Vagina (tissue), 2 donors: ENCODE measurements around the gene BASP1. TPM values are rescaled to one million over a fixed set of nuclear protein-coding genes. Genes with fewer than 3 reads are reported as not detected.
"Not testable (repeated sequence)": the region's sequence is repeated elsewhere in the genome, so short reads cannot be mapped to it uniquely, and the experiment has no call there.

Experiments
- DNase-seq, 2 donors: peaks; one replicate each; pipeline ENCODE4 v3.0.0-alpha.2; 2017; ENCODE audit errors: extremely low spot score in 2 of 2
- H3K27ac ChIP-seq: fragments of 200-600 bp; sonication (generic); one replicate; pipeline ENCODE4 v1.5.1; 2019
- H3K27me3 ChIP-seq: fragments of 200-600 bp; sonication (generic); one replicate; pipeline ENCODE4 v1.5.1; 2019
- H3K36me3 ChIP-seq, 2 donors: fragments of 200-600 bp; sonication (generic); one replicate each; pipeline ENCODE4 v1.5.1; 2017 to 2019
- H3K4me1 ChIP-seq: fragments of 200-600 bp; sonication (generic); one replicate; pipeline ENCODE4 v1.5.1; 2019
- H3K4me3 ChIP-seq, 2 donors: fragments of 200-600 bp; sonication (generic); 1 replicate in 1 of 2; 2 replicates in 1 of 2; pipeline ENCODE4 v1.5.1; 2016 to 2019
- H3K9me3 ChIP-seq: fragments of 200-600 bp; sonication (generic); one replicate; pipeline ENCODE4 v1.5.1; 2019
- POLR2A ChIP-seq, 2 donors: fragments of 450-650 bp; IDR thresholded peaks; one replicate each; pipeline ENCODE4 v1.6.1; 2017; ENCODE audit warnings: antibody characterized with exemption in 2 of 2, mild to moderate bottlenecking in 2 of 2, moderate library complexity in 2 of 2
- POLR2AphosphoS5 ChIP-seq, 2 donors: sonication (generic); formaldehyde crosslinking; IDR thresholded peaks; one replicate each; pipeline ENCODE4 v1.9.0; 2017; ENCODE audit warnings: antibody characterized with exemption in 2 of 2, mild to moderate bottlenecking in 2 of 2, low read depth in 1 of 2; ENCODE audit not compliant: insufficient read depth in 1 of 2
- intact Hi-C: fragments of 100-400 bp; cut with DNase I; formaldehyde crosslinking; loops from one replicate; pipeline ENCODE4 v1.15.1; 2023
- total RNA-seq: library from RNA; depleted of rRNA; stranded (reverse); fragments of >200 nt; gene quantifications from one replicate; pipeline ENCODE4 v1.2.3, GENCODE V29; 2016
- TF ChIP-seq, protein P1 (sequence below), 3 experiments: fragments of 450-650 bp in 2 of 3; fragments of 200-600 bp in 1 of 3; sonication (generic) in 1 of 3; IDR thresholded peaks; one replicate each; pipeline ENCODE4 v1.5.1; 2017 to 2019; ENCODE audit warnings: antibody characterized with exemption in 3 of 3, mild to moderate bottlenecking in 2 of 3, moderate library complexity in 2 of 3

BASP1 gene
- total RNA-seq, 1 donor from 2014 or later, result 46.4 TPM

- Histone ChIP-seq H3K36me3 (no peaks in the 10 kb centered on the region), H3K27ac (no peak overlapping the region), H3K4me3 (no peak overlapping the region), H3K9me3 (no peaks in the 10 kb centered on the region), H3K27me3 (no peaks in the 10 kb centered on the region), H3K4me1 (peaks cover 12% of the 10 kb centered on the region)
- no peak for TF ChIP-seq POLR2A (IDR thresholded peaks at IDR 0.05)
- TF ChIP-seq, protein P1, sequence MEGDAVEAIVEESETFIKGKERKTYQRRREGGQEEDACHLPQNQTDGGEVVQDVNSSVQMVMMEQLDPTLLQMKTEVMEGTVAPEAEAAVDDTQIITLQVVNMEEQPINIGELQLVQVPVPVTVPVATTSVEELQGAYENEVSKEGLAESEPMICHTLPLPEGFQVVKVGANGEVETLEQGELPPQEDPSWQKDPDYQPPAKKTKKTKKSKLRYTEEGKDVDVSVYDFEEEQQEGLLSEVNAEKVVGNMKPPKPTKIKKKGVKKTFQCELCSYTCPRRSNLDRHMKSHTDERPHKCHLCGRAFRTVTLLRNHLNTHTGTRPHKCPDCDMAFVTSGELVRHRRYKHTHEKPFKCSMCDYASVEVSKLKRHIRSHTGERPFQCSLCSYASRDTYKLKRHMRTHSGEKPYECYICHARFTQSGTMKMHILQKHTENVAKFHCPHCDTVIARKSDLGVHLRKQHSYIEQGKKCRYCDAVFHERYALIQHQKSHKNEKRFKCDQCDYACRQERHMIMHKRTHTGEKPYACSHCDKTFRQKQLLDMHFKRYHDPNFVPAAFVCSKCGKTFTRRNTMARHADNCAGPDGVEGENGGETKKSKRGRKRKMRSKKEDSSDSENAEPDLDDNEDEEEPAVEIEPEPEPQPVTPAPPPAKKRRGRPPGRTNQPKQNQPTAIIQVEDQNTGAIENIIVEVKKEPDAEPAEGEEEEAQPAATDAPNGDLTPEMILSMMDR (IDR thresholded peaks at IDR 0.05), result no peak
- TF ChIP-seq POLR2AphosphoS5 (IDR thresholded peaks at IDR 0.05; ENCODE audit: insufficient read depth in 1 of 2, low read depth in 1 of 2), result no peak
- intact Hi-C loops, result no loop called here
- no peak for DNase-seq
Measured at GRCh38 chr5:17190799-17191391, 26.5 kb upstream of the BASP1 start.

DNA sequence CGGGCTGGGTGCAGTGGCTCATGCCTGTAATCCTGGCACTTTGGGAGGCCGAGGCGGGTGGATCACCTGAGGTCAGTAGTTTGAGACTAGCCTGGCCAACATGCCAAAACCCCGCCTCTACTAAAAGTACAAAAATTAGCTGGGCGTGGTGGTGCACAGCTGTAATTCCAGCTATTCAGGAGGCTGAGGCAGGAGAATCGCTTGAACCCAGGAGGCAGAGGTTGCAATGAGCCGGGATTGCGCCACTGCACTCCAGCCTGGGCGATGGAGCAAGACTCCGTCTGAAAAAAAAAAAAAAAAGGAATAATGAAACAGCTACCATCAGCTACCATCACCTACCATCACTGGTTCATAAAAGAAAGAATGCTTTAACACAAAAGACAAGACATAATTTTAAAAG lies 25.9 kb upstream of the BASP1 start:
- intact Hi-C loops, DNase-seq, H3K27me3 ChIP-seq, H3K9me3 ChIP-seq, H3K4me3 ChIP-seq, H3K27ac ChIP-seq, H3K36me3 ChIP-seq, H3K4me1 ChIP-seq: not testable (repeated sequence)

DNA sequence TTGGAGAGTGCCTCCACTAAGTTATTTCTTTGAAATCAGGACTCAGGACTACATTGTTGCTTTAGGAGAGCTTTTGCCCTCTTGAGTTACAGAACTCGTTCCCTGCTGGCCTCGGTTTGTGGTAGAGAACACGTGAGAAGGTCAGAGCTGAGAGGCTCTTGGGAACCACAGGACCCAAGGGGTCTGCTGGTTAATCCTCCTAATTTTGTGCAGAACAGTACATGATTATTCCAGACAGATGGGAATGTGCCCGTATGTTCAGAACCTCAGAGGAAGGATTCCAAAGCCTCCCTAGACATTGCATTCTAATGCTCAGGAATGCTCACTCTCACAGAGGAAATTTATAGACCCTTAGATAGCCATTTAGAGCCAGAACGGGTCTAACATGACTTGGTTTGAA lies 25.2 kb upstream of the BASP1 start:
- H3K27ac ChIP-seq, result no peak overlapping the region
- H3K36me3 ChIP-seq, result no peaks in the 10 kb centered on the region
- peaks cover 5% of the 10 kb centered on the region for H3K4me1 ChIP-seq
- no peaks in the 10 kb centered on the region for H3K27me3 ChIP-seq
- TF ChIP-seq POLR2AphosphoS5 (IDR thresholded peaks at IDR 0.05; ENCODE audit: insufficient read depth in 1 of 2, low read depth in 1 of 2) (no peak), POLR2A (IDR thresholded peaks at IDR 0.05) (no peak)
- TF ChIP-seq, protein P1 (IDR thresholded peaks at IDR 0.05), result no peak
- H3K9me3 ChIP-seq, result no peaks in the 10 kb centered on the region
- intact Hi-C loops, result no loop called here
- H3K4me3 ChIP-seq, result no peak overlapping the region
- DNase-seq, result no peak

DNA sequence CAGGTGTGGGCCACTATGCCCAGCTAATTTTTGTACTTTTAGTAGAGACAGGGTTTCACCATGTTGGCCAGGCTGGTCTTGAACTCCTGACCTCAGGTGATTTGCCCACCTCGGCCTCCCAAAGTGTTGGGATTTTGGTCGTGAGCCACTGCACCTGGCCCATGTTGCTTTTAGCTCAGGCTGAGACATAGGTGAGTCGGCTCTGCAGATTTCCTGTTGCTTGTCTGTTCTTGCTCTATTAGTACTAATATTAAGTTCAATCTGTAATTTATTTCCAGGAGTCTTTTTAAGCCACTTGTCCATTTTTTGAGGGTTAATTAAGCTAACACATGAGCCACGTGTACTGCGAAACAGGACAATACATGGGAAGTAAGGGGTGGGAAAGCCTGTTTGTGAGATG lies 21.4 kb upstream of the BASP1 start:
- TF ChIP-seq POLR2AphosphoS5 (IDR thresholded peaks at IDR 0.05; ENCODE audit: insufficient read depth in 1 of 2, low read depth in 1 of 2), result no peak
- TF ChIP-seq POLR2A (IDR thresholded peaks at IDR 0.05), result no peak
- TF ChIP-seq, protein P1 (IDR thresholded peaks at IDR 0.05), result no peak
- intact Hi-C loops, result no loop called here
- no peak overlapping the region for H3K27ac ChIP-seq
- H3K27me3 ChIP-seq, result no peaks in the 10 kb centered on the region
- no peak for DNase-seq
- no peak overlapping the region for H3K4me3 ChIP-seq
- H3K9me3 ChIP-seq, result no peaks in the 10 kb centered on the region
- no peaks in the 10 kb centered on the region for H3K4me1 ChIP-seq
- no peaks in the 10 kb centered on the region for H3K36me3 ChIP-seq

- H3K36me3 ChIP-seq, result no peaks in the 10 kb centered on the region
- H3K9me3 ChIP-seq, result no peaks in the 10 kb centered on the region
- TF ChIP-seq POLR2A (IDR thresholded peaks at IDR 0.05), result no peak
- TF ChIP-seq, protein P1 (IDR thresholded peaks at IDR 0.05), result no peak
- no peak for TF ChIP-seq POLR2AphosphoS5 (IDR thresholded peaks at IDR 0.05; ENCODE audit: insufficient read depth in 1 of 2, low read depth in 1 of 2)
- H3K27ac ChIP-seq, result no peak overlapping the region
- no peak for DNase-seq
- H3K4me3 ChIP-seq, result no peak overlapping the region
- H3K4me1 ChIP-seq, result no peaks in the 10 kb centered on the region
- no peaks in the 10 kb centered on the region for H3K27me3 ChIP-seq
- intact Hi-C loops, result no loop called here
Measured at GRCh38 chr5:17196697-17197096, 20.7 kb upstream of the BASP1 start.
